HG03520 (cell line): Measurements from ENCODE around the gene TNFSF9.
"Not testable (repeated sequence)": the region's sequence is repeated elsewhere in the genome, so short reads cannot be mapped to it uniquely, and the experiment has no call there.

Experiments used
- ATAC-seq: cut with Tn5 transposase; IDR thresholded peaks from one replicate; pipeline ENCODE4 v1.9.1; 2021; ENCODE audit warnings: mild to moderate bottlenecking, moderate library complexity; ENCODE audit not compliant: unreplicated experiment

Gene TNFSF9

DNA sequence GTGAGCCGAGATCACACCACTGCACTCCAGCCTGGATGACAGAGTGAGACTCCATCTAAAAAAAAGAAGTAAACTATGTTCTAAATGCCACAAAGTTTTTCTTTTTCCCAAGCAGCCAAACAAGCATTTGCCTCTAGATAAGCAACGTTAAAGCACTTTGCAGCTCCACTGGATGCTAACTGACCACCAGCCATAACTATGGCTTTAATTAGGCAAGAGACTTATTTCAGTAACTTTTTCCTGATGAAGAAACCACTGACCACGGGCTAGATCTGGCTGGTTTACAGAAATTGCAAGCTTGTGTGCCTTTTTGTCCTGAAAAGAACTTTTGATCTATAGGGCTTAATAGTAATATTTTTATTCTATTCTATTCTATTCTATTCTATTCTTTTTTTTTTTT lies 38.0 kb downstream of the TNFSF9 start:
- no peak for ATAC-seq

DNA sequence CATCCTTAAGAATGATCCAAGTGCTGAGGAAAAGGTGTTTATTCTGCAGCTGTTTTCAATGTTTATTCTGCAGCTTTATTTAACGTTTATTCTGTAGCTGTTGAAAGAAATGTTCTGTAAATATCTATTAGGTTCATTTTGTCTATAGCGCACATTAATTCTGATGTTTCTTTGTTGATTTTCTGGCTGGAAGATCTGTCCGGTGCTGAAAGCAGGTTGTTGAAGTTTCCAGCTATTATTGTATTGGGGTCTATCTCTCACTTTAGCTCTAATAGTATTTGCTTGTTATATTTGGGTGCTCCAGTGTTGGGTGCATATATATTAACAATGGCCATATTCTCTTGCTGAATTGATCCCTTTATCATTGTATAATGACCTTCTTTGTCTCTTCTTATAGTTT lies 39.9 kb downstream of the TNFSF9 start:
- no peak for ATAC-seq

DNA sequence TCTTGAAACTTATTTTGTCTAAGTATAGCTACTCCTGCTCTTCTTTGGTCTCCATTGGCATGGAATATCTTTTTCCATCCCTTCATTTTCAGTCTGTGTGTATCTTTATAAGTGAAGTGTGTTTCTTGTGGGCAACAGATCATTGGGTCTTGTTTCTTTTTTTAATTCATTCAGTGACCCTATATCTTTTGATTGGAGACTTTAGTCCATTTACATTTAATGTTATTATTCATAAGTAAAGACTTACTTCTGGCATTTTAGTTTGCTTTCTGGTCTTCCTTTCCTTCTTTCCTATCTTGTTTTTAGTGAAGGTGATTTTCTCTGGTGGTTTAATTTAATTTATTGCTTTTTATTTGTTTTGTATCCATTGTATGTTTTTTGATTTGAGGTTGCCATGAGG lies 40.3 kb downstream of the TNFSF9 start:
- ATAC-seq: no peak

DNA sequence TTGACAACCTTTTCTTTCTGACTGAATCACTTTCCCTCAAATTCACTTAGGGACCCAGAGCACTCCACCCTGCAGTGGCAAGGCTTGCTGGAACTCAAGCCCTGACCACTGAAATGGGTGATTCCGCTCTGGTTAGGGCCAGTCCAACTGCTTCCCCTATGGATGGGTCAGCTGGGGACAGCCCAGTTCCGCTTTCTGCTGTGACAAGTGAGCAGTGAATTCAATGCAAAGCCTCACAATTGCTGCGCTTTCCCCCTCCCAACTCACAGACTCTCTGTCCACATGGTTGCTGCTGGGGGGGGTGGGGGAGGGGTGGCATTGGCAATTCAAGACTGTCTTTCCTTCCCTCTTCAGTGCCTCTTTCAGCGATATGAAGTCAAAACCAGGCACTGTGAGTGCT lies 41.4 kb downstream of the TNFSF9 start:
- ATAC-seq: no peak

DNA sequence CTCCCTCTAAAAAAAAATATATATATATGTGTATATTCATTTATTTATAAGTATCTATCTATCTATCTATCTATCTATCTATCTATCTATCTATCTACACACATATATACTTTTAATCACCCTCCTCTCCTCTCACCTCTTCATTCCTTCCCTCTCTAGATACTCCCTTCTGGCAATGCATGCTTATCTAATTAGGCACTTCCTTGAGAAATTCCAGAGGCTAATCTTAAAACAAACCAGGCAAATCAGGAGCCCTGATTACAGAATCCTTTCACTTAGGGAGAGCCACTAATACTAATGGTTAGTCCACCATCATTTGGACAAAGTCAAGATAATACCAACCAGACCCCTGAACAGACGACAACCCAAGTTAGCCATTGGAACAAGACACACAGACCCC lies 42.5 kb downstream of the TNFSF9 start:
- ATAC-seq: no peak

DNA sequence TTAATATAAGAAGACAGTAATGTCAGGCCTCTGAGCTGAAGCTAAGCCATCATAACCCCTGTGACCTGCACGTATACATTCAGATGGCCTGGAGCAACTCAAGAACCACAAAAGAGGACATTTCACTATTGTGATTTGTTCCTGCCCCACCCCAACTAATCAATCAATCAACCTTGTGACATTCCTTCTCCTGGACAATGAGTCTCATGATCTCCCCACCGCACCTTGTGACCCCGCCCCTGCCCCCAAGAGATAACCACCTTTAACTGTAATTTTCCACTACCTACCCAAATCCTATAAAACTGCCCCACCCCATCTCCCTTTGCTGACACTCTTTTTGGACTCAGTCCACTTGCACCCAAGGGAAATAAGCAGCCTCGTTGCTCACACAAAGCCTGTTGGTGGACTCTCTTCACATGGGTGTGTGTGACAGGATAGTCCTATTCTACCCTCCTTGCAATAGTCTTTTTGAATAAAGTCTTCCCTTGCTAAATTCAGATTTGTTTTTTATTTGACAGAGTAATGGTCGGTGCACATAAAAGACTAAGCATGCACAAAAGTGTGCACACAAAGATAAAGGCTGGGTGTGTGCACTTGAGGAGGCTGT lies 46.1 kb downstream of the TNFSF9 start:
- ATAC-seq: no peak

DNA sequence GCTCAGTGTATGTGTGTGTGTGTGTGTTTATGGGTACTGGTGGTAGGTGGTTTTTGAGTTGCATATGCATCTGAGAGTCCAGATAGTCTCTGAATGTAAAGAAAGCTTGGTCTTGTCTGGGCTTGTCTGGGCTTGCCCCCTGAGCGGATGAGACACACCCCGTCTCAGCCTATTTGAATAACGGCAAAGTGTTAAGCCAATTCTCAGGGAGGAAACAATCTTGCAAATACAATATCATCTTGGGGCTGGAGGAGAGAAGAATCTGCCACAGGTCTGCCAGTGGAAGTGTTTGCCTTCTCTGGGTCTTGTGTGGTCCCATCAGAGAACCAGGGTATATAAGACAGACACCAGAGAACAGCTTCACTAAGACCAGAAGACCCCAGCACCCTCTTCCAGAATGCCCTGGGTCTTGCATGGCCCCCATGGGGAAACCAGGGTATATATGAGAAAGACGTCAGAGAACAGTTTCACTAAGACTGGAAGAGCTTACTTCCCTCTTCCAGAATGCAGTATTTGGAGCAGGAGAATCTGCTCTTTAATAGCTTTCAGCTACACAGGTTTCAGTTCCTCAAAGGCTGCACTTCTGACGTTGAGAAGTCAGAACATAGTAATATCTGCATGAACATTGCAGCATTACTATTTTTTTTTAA lies 46.8 kb downstream of the TNFSF9 start:
- ATAC-seq: peak; percentile 67

DNA sequence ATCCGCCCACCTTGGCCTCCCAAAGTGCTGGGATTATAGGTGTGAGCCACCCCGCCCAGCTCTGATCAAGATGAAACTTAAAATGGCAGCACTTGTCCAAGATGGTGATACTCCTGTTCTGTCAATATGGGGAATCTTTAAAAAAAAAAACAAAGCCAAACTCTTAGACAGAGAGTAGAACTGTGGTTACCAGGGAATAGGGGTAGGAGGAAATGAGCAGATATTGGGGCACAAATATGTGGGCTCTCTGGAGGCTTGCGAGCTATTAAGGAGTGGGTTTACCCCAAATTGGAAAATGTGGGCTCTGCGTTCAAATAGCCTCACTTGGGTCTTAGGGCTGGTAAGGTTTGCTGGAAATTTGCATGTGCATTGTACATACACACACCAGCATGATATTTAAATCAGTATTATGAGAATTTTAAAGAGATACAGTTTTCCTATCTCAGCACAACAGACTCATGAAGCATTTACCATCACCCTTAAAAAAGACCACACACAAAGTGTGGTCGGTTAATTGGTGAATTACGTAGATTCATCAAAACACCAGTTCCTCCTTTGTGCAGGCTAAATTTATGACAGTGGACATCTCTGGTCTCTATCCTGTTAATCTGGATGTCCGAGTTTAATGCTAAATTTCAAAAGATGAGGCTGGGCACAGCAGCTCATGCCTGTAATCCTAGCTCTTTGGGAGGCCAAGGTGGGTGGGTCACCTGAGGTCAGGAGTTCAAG lies 48.8 kb downstream of the TNFSF9 start:
- no peak for ATAC-seq

DNA sequence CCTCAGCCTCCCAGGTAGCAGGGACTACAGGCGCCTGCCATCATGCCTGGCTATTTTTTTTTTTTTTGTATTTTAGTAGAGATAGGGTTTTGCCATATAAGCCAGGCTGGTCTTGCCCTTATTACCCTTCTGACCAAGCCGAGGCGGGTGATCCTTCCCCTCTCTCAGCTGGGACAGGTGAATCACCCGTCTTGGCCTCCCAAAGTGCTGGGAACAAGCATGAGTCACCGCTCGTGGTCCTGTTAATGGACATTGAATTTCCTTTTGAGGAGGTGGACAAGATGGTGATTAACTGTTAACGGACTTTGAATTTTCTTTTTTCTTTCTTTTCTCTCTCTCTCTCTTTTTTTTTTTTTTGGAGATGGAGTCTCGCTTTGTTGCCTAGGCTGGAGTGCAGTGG lies 49.5 kb downstream of the TNFSF9 start:
- no peak for ATAC-seq

DNA sequence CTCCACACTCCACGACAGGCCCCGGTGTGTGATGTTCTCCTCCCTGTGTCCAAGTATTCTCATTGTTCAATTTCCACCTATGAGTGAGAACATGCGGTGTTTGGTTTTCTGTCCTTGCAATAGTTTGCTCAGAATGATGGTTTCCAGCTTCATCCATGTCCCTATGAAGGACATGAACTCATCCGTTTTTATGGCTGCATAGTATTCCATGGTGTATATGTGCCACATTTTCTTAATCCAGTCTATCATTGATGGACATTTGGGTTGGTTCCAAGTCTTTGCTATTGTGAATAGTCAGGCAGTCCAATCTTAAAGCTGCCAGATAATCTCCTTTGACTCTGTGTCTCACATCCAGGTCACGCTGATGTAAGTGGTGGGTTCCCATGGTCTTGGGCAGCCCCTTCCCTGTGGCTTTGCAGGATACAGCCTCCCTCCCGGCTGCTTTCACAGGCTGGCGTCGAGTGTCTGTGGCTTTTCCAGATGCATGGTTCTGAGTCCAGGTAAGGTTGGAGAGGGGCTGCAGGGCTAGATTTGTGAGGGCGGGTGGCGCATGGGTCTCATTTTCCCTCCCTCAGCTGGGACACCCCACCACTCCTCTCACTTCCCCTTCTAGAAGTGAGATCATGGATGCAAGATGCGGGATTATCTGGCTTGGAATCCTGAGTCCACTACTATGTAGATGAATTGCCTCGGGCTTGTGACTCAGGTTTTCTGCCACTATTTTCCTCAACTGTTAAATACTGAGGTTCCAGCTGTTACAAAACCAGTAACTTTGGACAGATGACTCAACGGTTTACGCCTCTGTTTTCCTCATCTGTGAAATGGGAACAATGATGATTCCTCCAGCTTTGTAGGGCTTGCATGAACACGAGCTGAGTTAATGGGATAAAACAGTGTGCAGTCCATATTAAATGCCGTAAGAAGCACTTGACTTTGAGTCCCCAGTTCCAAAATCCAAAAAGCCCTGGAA lies 52.0 kb downstream of the TNFSF9 start:
- ATAC-seq: not testable (repeated sequence)
